ENCODE results near the gene INTS1. TPM values are rescaled to one million over a fixed set of nuclear protein-coding genes. Genes with fewer than 3 reads are reported as not detected.

Gene INTS1
- total RNA-seq, 1 experiment from 2014 or later: 161 TPM

- ChIA-PET POLR2A (no interaction called here), CTCF (interaction anchor here (2.7 kb wide), 1 partner anchor 14 kb away, joined by 6 read pairs; no protein-coding TSS in a partner anchor)
- H3K9me3 Mint-ChIP-seq: no peaks in the 10 kb centered on the region
- no peak for ATAC-seq
- H3K4me3 Mint-ChIP-seq: no peak overlapping the region
- no peaks in the 10 kb centered on the region for H3K36me3 Mint-ChIP-seq
- H3K27me3 Mint-ChIP-seq (ENCODE audit: low read depth): no peaks in the 10 kb centered on the region
- no peak overlapping the region for H3K27ac Mint-ChIP-seq
- DNase-seq (ENCODE audit: low spot score): no peak
- H3K4me1 Mint-ChIP-seq: no peaks in the 10 kb centered on the region
- no peak for TF ChIP-seq SMAD3 (CRISPR knock-in tag; IDR thresholded peaks at IDR 0.05; ENCODE audit: borderline replicate concordance)
- no peak for TF ChIP-seq MYBL2 (CRISPR knock-in tag; IDR thresholded peaks at IDR 0.05)
- TF ChIP-seq, protein P1, sequence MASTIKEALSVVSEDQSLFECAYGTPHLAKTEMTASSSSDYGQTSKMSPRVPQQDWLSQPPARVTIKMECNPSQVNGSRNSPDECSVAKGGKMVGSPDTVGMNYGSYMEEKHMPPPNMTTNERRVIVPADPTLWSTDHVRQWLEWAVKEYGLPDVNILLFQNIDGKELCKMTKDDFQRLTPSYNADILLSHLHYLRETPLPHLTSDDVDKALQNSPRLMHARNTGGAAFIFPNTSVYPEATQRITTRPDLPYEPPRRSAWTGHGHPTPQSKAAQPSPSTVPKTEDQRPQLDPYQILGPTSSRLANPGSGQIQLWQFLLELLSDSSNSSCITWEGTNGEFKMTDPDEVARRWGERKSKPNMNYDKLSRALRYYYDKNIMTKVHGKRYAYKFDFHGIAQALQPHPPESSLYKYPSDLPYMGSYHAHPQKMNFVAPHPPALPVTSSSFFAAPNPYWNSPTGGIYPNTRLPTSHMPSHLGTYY (CRISPR knock-in tag; IDR thresholded peaks at IDR 0.05): no peak
- TF ChIP-seq MAX (CRISPR knock-in tag; IDR thresholded peaks at IDR 0.05): no peak
- no peak for TF ChIP-seq JAZF1 (CRISPR knock-in tag; IDR thresholded peaks at IDR 0.05)
- TF ChIP-seq ATF1 (CRISPR knock-in tag; IDR thresholded peaks at IDR 0.05): no peak
- TF ChIP-seq ZNF121 (CRISPR knock-in tag; IDR thresholded peaks at IDR 0.05): no peak
- no peak for TF ChIP-seq EMX1 (CRISPR knock-in tag; IDR thresholded peaks at IDR 0.05)
- no peak for TF ChIP-seq KAT7 (CRISPR knock-in tag; IDR thresholded peaks at IDR 0.05; ENCODE audit: borderline replicate concordance)
- TF ChIP-seq PRRX2 (CRISPR knock-in tag; IDR thresholded peaks at IDR 0.05): no peak
- TF ChIP-seq, protein P2, sequence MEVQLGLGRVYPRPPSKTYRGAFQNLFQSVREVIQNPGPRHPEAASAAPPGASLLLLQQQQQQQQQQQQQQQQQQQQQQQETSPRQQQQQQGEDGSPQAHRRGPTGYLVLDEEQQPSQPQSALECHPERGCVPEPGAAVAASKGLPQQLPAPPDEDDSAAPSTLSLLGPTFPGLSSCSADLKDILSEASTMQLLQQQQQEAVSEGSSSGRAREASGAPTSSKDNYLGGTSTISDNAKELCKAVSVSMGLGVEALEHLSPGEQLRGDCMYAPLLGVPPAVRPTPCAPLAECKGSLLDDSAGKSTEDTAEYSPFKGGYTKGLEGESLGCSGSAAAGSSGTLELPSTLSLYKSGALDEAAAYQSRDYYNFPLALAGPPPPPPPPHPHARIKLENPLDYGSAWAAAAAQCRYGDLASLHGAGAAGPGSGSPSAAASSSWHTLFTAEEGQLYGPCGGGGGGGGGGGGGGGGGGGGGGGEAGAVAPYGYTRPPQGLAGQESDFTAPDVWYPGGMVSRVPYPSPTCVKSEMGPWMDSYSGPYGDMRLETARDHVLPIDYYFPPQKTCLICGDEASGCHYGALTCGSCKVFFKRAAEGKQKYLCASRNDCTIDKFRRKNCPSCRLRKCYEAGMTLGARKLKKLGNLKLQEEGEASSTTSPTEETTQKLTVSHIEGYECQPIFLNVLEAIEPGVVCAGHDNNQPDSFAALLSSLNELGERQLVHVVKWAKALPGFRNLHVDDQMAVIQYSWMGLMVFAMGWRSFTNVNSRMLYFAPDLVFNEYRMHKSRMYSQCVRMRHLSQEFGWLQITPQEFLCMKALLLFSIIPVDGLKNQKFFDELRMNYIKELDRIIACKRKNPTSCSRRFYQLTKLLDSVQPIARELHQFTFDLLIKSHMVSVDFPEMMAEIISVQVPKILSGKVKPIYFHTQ (CRISPR knock-in tag; IDR thresholded peaks at IDR 0.05): no peak
- TF ChIP-seq, protein P3, sequence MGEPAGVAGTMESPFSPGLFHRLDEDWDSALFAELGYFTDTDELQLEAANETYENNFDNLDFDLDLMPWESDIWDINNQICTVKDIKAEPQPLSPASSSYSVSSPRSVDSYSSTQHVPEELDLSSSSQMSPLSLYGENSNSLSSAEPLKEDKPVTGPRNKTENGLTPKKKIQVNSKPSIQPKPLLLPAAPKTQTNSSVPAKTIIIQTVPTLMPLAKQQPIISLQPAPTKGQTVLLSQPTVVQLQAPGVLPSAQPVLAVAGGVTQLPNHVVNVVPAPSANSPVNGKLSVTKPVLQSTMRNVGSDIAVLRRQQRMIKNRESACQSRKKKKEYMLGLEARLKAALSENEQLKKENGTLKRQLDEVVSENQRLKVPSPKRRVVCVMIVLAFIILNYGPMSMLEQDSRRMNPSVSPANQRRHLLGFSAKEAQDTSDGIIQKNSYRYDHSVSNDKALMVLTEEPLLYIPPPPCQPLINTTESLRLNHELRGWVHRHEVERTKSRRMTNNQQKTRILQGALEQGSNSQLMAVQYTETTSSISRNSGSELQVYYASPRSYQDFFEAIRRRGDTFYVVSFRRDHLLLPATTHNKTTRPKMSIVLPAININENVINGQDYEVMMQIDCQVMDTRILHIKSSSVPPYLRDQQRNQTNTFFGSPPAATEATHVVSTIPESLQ (CRISPR knock-in tag; IDR thresholded peaks at IDR 0.05): no peak
- TF ChIP-seq, protein P4, sequence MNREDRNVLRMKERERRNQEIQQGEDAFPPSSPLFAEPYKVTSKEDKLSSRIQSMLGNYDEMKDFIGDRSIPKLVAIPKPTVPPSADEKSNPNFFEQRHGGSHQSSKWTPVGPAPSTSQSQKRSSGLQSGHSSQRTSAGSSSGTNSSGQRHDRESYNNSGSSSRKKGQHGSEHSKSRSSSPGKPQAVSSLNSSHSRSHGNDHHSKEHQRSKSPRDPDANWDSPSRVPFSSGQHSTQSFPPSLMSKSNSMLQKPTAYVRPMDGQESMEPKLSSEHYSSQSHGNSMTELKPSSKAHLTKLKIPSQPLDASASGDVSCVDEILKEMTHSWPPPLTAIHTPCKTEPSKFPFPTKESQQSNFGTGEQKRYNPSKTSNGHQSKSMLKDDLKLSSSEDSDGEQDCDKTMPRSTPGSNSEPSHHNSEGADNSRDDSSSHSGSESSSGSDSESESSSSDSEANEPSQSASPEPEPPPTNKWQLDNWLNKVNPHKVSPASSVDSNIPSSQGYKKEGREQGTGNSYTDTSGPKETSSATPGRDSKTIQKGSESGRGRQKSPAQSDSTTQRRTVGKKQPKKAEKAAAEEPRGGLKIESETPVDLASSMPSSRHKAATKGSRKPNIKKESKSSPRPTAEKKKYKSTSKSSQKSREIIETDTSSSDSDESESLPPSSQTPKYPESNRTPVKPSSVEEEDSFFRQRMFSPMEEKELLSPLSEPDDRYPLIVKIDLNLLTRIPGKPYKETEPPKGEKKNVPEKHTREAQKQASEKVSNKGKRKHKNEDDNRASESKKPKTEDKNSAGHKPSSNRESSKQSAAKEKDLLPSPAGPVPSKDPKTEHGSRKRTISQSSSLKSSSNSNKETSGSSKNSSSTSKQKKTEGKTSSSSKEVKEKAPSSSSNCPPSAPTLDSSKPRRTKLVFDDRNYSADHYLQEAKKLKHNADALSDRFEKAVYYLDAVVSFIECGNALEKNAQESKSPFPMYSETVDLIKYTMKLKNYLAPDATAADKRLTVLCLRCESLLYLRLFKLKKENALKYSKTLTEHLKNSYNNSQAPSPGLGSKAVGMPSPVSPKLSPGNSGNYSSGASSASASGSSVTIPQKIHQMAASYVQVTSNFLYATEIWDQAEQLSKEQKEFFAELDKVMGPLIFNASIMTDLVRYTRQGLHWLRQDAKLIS (CRISPR knock-in tag; IDR thresholded peaks at IDR 0.05; ENCODE audit: borderline replicate concordance): no peak
- TF ChIP-seq ZNF138 (CRISPR knock-in tag; conservative IDR thresholded peaks at IDR 0.05): no peak
- TF ChIP-seq, protein P5, sequence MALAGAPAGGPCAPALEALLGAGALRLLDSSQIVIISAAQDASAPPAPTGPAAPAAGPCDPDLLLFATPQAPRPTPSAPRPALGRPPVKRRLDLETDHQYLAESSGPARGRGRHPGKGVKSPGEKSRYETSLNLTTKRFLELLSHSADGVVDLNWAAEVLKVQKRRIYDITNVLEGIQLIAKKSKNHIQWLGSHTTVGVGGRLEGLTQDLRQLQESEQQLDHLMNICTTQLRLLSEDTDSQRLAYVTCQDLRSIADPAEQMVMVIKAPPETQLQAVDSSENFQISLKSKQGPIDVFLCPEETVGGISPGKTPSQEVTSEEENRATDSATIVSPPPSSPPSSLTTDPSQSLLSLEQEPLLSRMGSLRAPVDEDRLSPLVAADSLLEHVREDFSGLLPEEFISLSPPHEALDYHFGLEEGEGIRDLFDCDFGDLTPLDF (CRISPR knock-in tag; IDR thresholded peaks at IDR 0.05): no peak
- no peak for TF ChIP-seq ETV6 (CRISPR knock-in tag; IDR thresholded peaks at IDR 0.05)
Observed at GRCh38 chr7:1543826-1544177, 39.6 kb upstream of the INTS1 start.
